Choroid plexus epithelial cell (primary cell): ENCODE measurements around the gene MPZ.

Experiments used
- DNase-seq: peaks from one replicate; pipeline ENCODE4 v3.0.0-alpha.2; 2010; ENCODE audit warnings: low read depth
- H3K4me3 ChIP-seq: 2 replicates; pipeline ENCODE4 v1.5.1; 2011; ENCODE audit warnings: low read depth, mild to moderate bottlenecking, control low read depth, low read length, moderate library complexity
- TF ChIP-seq, protein P1 (sequence below): conservative IDR thresholded peaks from 2 replicates; pipeline ENCODE4 v1.5.1; 2011; ENCODE audit warnings: low read depth, mild to moderate bottlenecking, control low read depth, inconsistent platforms, low read length, moderate library complexity

The MPZ gene

DNA sequence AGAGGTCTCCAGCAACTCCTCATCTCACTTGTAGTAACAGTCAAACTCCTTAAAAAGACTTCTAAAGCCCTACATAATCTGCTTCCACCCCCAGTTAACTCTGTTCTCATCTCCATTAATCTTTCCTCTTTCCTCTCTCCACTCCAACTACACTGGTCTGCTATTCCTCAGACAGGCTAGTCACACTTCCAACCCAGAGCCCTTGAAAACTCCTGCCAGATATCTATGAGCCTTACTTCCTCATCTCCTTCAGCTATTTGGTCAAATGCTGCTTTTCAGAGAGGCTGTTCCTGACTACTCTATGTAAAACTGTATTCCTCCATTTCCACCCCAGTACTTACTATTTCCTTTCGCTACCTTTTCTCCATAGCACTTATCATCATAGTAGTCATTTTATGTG lies 26.8 kb downstream of the MPZ start:
- TF ChIP-seq, protein P1, sequence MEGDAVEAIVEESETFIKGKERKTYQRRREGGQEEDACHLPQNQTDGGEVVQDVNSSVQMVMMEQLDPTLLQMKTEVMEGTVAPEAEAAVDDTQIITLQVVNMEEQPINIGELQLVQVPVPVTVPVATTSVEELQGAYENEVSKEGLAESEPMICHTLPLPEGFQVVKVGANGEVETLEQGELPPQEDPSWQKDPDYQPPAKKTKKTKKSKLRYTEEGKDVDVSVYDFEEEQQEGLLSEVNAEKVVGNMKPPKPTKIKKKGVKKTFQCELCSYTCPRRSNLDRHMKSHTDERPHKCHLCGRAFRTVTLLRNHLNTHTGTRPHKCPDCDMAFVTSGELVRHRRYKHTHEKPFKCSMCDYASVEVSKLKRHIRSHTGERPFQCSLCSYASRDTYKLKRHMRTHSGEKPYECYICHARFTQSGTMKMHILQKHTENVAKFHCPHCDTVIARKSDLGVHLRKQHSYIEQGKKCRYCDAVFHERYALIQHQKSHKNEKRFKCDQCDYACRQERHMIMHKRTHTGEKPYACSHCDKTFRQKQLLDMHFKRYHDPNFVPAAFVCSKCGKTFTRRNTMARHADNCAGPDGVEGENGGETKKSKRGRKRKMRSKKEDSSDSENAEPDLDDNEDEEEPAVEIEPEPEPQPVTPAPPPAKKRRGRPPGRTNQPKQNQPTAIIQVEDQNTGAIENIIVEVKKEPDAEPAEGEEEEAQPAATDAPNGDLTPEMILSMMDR, result no peak
- DNase-seq, result no peak
- H3K4me3 ChIP-seq, result no peak overlapping the region

DNA sequence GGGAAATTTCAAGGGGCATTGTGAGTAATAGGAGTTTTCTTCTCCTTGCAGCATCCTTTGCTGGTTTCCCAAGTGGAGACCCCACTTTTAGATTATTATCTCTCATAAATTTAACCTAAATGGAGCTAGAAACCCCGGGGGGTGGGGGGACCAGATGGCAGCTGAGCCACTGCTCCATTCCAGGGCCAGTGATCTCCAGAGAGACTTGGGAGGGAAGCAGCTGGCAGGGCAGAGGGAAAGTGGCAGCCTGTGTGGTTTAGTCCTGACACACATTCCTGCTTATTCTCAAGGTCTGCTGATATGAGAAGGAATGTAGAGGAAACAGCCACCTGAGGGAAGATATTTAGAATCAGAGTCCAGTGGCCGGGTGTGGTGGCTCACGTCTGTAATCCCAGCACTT lies 34.9 kb downstream of the MPZ start:
- TF ChIP-seq, protein P1, result no peak
- DNase-seq, result no peak
- no peak overlapping the region for H3K4me3 ChIP-seq

DNA sequence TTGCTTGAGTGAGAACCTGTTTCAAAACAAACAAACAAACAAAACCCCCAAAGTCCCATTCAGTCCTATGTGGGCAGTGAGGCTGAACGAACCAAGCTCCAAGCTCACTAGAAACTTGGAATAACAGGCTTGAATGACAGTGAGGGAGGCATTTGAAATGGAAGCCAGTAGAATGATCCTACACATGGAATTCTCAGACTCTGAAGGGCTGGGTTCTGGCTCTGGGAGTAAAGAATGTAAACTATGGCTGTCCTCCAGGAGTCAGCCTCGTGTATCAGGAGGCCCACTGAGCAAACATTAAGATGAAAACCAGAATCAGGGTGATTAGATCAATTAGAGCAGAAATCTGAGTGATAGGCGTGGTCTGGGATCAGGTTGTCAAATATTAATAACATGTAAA lies 36.4 kb downstream of the MPZ start:
- DNase-seq, result peak; percentile 21
- no peak overlapping the region for H3K4me3 ChIP-seq
- TF ChIP-seq, protein P1, result no peak

DNA sequence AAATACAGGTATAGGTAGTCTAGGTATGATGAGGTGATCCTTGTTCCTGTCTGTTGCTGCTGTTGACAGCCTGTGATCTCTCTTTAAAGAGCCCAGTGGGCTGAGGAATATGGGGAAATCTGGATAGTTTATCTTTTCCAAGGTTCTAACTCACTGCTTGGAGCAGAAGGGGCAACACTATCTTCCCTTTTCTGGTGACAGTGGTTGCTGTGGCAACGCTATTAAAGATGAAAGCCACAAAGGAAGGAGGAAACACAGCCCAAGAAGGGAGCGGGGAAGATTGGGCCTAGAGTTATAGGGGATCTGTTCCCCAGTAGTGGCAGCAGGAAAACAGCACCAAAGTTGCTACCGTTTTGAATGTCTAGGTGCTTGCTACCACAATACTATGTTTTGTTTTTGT lies 42.4 kb downstream of the MPZ start:
- DNase-seq, result no peak
- no peak overlapping the region for H3K4me3 ChIP-seq
- TF ChIP-seq, protein P1, result no peak

DNA sequence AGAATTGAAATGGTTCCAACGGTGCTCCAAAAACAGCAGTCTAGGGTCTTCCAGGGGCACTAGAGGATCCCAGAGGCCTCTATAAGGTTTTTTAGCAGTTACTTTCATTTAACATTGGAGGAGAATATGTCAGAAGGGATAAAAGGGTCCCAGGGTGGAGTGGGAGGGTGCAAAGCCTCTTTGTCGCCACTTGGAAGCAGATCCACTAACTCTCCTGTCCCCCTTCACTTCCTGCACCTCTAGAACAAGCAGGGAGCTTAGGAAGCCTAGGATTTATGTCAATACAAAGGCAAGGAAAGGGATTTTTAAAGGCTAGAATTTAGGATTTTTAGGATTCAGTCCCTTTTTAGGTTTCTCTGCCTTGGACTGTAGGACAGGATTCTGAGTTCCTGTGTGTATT lies 42.9 kb downstream of the MPZ start:
- TF ChIP-seq, protein P1, result no peak
- no peak for DNase-seq
- no peak overlapping the region for H3K4me3 ChIP-seq

DNA sequence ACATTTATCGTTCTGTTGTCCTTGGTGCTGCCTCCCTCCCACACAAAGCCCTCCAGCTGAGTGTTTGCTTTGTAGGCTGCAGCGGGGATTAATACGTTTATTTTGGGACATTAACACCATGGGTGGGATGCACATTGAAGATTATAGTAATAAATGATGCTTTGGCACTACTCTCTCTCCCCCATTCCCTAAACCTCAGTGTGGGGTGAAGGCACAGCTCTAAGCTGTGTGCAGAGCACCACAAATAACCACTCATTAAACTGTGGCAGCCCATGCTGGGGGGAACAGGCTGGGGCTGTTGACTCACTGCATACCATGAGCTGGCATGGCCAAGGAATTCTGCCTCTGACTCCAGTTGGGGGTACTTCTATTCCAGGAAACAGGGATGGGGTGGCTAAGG lies 43.6 kb downstream of the MPZ start:
- no peak for DNase-seq
- no peak overlapping the region for H3K4me3 ChIP-seq
- TF ChIP-seq, protein P1, result no peak

DNA sequence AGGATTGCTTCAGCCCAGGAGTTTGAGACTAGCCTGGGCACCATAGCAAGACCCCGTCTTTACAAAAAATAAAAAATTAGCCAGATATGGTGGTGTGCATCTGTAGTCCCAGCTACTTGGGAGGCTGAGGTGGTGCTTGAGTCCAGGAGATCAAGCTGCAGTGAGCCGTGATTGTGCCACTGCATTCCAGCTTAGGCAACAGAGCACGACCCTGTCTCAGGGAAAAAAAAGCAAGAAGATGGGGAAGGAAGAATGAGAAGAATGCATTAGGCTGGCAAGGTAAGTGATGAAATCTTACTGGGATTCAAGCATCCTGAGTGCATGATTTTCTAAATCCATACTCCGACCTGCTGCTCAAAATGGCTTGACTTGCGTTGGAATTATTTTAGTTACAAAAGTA lies 44.5 kb downstream of the MPZ start:
- no peak overlapping the region for H3K4me3 ChIP-seq
- TF ChIP-seq, protein P1, result no peak
- no peak for DNase-seq
